Measurements from ENCODE around the gene SNX1. TPM values are rescaled to one million over a fixed set of nuclear protein-coding genes. Genes with fewer than 3 reads are reported as not detected.

Gene SNX1
- total and polyA plus RNA-seq, 2 of the 13 experiments (the other 11 are each of a cell fraction or from before 2014, with no cell fraction given) = 29.3 to 60.1 TPM

- TF ChIP-seq, protein P1, sequence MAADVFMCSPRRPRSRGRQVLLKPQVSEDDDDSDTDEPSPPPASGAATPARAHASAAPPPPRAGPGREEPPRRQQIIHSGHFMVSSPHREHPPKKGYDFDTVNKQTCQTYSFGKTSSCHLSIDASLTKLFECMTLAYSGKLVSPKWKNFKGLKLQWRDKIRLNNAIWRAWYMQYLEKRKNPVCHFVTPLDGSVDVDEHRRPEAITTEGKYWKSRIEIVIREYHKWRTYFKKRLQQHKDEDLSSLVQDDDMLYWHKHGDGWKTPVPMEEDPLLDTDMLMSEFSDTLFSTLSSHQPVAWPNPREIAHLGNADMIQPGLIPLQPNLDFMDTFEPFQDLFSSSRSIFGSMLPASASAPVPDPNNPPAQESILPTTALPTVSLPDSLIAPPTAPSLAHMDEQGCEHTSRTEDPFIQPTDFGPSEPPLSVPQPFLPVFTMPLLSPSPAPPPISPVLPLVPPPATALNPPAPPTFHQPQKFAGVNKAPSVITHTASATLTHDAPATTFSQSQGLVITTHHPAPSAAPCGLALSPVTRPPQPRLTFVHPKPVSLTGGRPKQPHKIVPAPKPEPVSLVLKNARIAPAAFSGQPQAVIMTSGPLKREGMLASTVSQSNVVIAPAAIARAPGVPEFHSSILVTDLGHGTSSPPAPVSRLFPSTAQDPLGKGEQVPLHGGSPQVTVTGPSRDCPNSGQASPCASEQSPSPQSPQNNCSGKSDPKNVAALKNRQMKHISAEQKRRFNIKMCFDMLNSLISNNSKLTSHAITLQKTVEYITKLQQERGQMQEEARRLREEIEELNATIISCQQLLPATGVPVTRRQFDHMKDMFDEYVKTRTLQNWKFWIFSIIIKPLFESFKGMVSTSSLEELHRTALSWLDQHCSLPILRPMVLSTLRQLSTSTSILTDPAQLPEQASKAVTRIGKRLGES (CRISPR knock-in tag; IDR thresholded peaks at IDR 0.05; ENCODE audit: borderline replicate concordance) = no peak
- no peak for TF ChIP-seq CENPBD1 (CRISPR knock-in tag; IDR thresholded peaks at IDR 0.05; ENCODE audit: borderline replicate concordance, low read depth)
- no peak for TF ChIP-seq GATAD2A (CRISPR knock-in tag; IDR thresholded peaks at IDR 0.05)
- no peak for TF ChIP-seq ZSCAN12 (CRISPR knock-in tag; IDR thresholded peaks at IDR 0.05)
- no peak for TF ChIP-seq ATAD3A (CRISPR knock-in tag; IDR thresholded peaks at IDR 0.05)
These were observed 5.2 kb downstream of the SNX1 start (continued) for GRCh38 chr15:64100958-64101357.

GRCh38 chr15:64102497-64102896, 6.7 kb downstream of the SNX1 start:
- intact Hi-C loops (cut with micrococcal nuclease; ENCODE audit: unreplicated experiment) (no loop called here), in situ Hi-C loops (cut with HindIII; ENCODE audit: extremely low pct_ligation_motif_present, low pct_unique_long_range_greater_than_20kb) (no loop called here)
- Histone ChIP-seq H3K27me3 (ENCODE audit: control insufficient read depth in 1 of 2, insufficient read depth in 2 of 2, low read length in 2 of 2) (no peaks in the 10 kb centered on the region), H3K4me1 (ENCODE audit: insufficient read depth, low read length) (peaks cover 59% of the 10 kb centered on the region), H2AFZ (ENCODE audit: low read length) (no peak overlapping the region), H3K9ac (ENCODE audit: insufficient read depth, low read depth, low read length) (no peak overlapping the region), H3K79me2 (ENCODE audit: insufficient read depth, low read length) (peaks cover 98% of the 10 kb centered on the region), H3K9me3 (ENCODE audit: low read length) (no peaks in the 10 kb centered on the region), H3K27ac (ENCODE audit: extremely low read length, insufficient read depth, low read length) (no peak overlapping the region), H3K4me3 (replicated peaks in 1 of 3; ENCODE audit: insufficient read depth in 1 of 3, low read depth in 2 of 3, low read length in 3 of 3) (no peak overlapping the region), H4K20me1 (ENCODE audit: insufficient read depth, low read length) (peaks cover 14% of the 10 kb centered on the region), H3K36me3 (replicated peaks in 1 of 2; ENCODE audit: control insufficient read depth in 1 of 2, insufficient read depth in 2 of 2, low read length in 2 of 2) (peaks cover 1 to 5% of the 10 kb centered on the region in 2 experiments; a peak in 2 of 5 replicates), H3K4me2 (ENCODE audit: low read depth, low read length) (no peak overlapping the region)
- CTCF ChIA-PET (ENCODE audit: low intra/inter-chr PET ratio, low total read pairs) = no interaction called here
- DNase-seq (ENCODE audit: low spot score) (no peak), ATAC-seq (no peak), FAIRE-seq (no peak)
- no TSS peak for BruUV-seq (replicated peaks)
- 98% methylated on average over 2 of the region's 2 CpGs for WGBS (ENCODE audit: low lambda C conversion rate)
- POLR2A ChIA-PET = interaction anchor here (0.7 kb wide), 1 partner anchor 612 kb away, joined by 6 read pairs; no protein-coding TSS in a partner anchor
- TF ChIP-seq, protein P2, sequence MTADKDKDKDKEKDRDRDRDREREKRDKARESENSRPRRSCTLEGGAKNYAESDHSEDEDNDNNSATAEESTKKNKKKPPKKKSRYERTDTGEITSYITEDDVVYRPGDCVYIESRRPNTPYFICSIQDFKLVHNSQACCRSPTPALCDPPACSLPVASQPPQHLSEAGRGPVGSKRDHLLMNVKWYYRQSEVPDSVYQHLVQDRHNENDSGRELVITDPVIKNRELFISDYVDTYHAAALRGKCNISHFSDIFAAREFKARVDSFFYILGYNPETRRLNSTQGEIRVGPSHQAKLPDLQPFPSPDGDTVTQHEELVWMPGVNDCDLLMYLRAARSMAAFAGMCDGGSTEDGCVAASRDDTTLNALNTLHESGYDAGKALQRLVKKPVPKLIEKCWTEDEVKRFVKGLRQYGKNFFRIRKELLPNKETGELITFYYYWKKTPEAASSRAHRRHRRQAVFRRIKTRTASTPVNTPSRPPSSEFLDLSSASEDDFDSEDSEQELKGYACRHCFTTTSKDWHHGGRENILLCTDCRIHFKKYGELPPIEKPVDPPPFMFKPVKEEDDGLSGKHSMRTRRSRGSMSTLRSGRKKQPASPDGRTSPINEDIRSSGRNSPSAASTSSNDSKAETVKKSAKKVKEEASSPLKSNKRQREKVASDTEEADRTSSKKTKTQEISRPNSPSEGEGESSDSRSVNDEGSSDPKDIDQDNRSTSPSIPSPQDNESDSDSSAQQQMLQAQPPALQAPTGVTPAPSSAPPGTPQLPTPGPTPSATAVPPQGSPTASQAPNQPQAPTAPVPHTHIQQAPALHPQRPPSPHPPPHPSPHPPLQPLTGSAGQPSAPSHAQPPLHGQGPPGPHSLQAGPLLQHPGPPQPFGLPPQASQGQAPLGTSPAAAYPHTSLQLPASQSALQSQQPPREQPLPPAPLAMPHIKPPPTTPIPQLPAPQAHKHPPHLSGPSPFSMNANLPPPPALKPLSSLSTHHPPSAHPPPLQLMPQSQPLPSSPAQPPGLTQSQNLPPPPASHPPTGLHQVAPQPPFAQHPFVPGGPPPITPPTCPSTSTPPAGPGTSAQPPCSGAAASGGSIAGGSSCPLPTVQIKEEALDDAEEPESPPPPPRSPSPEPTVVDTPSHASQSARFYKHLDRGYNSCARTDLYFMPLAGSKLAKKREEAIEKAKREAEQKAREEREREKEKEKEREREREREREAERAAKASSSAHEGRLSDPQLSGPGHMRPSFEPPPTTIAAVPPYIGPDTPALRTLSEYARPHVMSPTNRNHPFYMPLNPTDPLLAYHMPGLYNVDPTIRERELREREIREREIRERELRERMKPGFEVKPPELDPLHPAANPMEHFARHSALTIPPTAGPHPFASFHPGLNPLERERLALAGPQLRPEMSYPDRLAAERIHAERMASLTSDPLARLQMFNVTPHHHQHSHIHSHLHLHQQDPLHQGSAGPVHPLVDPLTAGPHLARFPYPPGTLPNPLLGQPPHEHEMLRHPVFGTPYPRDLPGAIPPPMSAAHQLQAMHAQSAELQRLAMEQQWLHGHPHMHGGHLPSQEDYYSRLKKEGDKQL (CRISPR knock-in tag; IDR thresholded peaks at IDR 0.05; ENCODE audit: low read depth) = no peak
- no peak for TF ChIP-seq ATF1 (CRISPR knock-in tag; IDR thresholded peaks at IDR 0.05)
- no peak for TF ChIP-seq ZSCAN20 (CRISPR knock-in tag; IDR thresholded peaks at IDR 0.05; ENCODE audit: borderline replicate concordance)
- TF ChIP-seq SOX5 (CRISPR knock-in tag; IDR thresholded peaks at IDR 0.05; ENCODE audit: borderline replicate concordance) = no peak
- TF ChIP-seq ZEB1 (IDR thresholded peaks at IDR 0.05; ENCODE audit: insufficient replicate concordance, low read depth) = no peak
- TF ChIP-seq SIX4 (CRISPR knock-in tag; IDR thresholded peaks at IDR 0.05) = no peak
- TF ChIP-seq ZIK1 (CRISPR knock-in tag; IDR thresholded peaks at IDR 0.05; ENCODE audit: borderline replicate concordance, low read depth) = no peak
- no peak for TF ChIP-seq ZKSCAN1 (IDR thresholded peaks at IDR 0.05; ENCODE audit: low read length)
- no peak for TF ChIP-seq ZNF770 (CRISPR knock-in tag; IDR thresholded peaks at IDR 0.05)

All from HepG2 (cell line).